Stimulated activated CD4-positive, alpha-beta T cell treated with anti-CD3 and anti-CD28 coated beads, TNF-alpha, amount 100 ng/mL, for 1 hour (primary cell): ENCODE measurements around the gene KCNT2.
"Not testable (repeated sequence)": the region's sequence is repeated elsewhere in the genome, so short reads cannot be mapped to it uniquely, and the experiment has no call there.

Source experiments
- DNase-seq, 3 donors: peaks; one replicate each; pipeline ENCODE4 v3.0.0-alpha.2; 2020; ENCODE audit warnings: low read depth in 3 of 3, low spot score in 1 of 3

The KCNT2 gene

GRCh38 chr1:196516373-196516772, 91.9 kb downstream of the KCNT2 start:
- no peak for DNase-seq

DNA sequence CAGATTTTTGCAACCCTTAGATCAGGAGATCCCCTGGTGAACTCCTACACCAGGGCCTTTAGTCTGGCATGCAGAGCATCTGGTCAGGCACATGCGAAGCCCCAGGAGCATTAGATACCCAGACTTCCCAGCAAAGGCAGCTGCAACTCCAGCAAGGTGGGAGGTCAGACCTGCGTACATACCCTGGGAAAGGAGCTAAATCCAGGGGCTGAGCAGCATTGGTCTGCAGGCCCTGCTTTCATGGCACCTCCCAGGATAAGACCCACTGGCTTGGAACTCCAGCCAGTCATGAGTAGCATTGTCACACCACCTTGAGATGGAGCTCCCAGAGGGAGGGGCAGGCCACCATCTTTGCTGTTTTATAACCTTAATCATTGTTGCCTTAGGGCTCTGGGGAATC, 92.3 kb downstream of the KCNT2 start:
- DNase-seq: no peak

DNA sequence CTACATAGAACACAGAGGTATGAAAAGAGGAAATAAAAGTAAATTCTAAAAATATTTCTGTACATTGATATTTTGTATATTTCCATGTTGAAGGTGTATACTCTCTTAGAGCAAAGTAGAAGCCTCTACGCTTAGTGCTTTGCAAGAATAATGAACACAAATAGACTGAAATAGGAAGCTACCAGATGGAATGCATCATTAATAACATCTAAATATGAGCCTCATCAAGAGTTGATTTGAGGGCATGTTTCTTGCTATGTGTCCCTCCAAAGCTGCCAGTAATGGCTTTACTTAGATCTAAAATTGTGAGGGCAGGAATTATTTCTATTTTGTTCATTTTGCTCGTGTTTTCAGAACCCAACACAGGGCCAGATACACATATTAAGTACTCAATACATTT, 94.4 kb downstream of the KCNT2 start:
- no peak for DNase-seq

DNA sequence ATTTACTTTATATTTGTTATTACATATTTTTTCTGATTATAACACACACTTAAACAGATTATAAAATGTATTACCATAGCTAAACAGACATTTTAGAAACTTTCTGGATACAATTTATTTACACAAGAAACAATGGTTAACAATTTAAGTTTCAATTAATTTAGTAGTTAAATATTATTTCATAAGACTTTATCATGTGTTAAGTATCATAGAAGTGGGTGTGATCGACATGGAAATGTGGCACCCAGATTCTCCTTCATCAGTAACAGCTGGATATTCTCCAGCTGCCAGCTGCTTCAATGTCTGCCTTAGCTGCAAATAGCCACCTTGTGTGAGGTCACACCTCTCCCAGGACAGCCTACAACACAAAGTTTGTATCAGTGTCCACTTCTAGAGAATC, 97.8 kb downstream of the KCNT2 start:
- DNase-seq: no peak

DNA sequence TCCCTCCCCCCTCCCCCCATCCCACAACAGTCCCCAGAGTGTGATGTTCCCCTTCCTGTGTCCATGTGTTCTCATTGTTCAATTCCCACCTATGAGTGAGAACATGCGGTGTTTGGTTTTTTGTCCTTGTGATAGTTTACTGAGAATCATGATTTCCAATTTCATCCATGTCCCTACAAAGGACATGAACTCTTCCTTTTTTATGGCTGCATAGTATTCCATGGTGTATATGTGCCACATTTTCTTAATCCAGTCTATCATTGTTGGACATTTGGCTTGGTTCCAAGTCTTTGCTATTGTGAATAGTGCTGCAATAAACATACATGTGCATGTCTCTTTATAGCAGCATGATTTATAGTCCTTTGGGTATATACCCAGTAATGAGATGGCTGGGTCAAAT, 104.0 kb downstream of the KCNT2 start:
- not testable (repeated sequence) for DNase-seq

DNA sequence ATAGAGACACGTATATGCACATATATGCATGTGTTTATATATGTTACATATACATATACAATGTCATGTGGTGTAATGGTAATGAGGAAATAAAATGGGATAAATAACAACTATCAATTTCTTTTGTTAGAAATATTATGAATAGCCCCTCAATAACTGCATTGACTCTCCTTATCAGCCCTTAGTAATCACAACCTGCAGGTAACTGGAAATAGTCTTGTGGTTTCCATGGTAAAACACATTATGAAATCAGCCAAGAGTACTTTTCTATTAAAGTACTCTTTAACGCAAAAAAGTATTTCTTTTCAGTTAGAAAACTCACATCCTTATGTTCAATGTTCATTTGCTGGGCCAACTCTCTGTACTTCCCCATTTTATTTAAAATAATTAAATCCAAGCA, 105.8 kb downstream of the KCNT2 start:
- DNase-seq: no peak

- no peak for DNase-seq
These were observed 106.3 kb downstream of the KCNT2 start for GRCh38 chr1:196501760-196502428.

GRCh38 chr1:196497817-196498216, 110.4 kb downstream of the KCNT2 start:
- no peak for DNase-seq

DNA sequence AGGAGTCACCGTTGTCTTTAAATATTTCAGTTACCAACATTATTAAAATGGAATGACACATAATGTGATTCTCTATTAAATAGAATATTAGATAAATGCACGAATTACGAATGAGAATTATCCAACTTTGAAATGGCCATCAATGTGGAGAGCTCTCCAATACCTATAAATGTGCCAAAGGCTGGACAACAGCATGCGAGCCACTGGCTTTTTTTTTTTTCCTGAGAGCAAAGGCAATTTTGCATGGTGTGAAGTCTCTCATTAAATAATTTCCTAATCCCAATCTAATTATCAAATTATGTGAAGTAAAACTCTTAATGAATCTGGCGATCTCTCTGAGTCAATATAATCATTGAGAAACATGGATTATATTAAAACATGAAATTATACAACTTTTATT, 113.5 kb downstream of the KCNT2 start:
- DNase-seq: no peak

DNA sequence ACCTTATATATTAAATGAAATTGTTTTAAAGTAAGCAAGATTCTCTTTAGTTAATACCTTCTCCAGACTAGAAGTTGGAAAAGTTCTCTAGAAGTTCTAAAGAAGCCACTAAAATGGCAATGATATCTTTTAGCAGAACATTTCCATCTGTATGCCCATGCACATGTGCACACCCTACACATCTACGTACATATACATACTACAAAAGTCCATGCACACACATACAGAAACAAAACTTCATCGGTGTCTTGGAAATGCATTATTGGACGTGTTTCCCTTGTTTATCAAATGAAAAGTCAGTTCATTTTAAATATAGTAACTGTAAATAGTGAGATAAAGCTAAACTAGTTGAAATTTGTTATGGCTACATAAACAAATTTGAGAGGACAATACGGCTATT, 114.4 kb downstream of the KCNT2 start:
- DNase-seq: no peak

- DNase-seq: no peak
These were observed 119.7 kb downstream of the KCNT2 start for GRCh38 chr1:196488579-196488978.

DNA sequence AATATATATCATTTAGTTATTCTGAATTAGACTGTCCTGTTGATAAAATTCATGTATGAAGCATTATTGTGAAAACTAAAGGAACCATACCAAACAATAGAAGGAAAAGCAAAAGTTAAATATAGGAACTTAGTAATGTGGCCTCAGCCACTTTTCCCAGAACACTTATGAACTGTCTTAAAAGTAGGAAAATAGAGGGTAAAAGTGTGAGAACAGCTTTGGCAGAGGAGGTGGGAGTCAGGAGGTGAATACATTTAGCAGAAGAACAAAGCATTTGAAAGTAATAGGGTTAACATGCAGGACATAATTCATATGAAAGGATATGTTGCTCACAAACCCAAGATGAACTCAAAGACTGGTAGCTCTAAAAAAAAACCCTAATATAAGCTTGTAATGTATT, 121.9 kb downstream of the KCNT2 start:
- DNase-seq: no peak

DNA sequence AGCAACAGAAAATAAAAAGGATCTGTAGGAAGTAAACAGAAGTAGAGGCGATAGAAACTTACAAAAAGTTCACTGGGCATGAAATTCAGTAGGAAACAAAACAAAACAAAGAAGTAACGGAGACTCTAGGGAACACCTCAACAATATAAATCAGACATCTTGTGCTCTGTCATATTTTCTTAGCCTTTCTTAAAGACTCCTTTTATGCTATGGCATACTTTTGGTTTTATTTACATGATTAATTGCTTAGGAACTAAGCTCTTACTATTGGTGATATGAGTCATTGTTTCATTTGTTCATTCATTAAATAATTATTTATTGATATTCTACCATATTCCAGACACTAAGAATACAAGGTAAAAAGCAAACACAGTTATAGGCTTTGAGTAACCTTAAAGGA, 126.6 kb downstream of the KCNT2 start:
- DNase-seq: no peak

DNA sequence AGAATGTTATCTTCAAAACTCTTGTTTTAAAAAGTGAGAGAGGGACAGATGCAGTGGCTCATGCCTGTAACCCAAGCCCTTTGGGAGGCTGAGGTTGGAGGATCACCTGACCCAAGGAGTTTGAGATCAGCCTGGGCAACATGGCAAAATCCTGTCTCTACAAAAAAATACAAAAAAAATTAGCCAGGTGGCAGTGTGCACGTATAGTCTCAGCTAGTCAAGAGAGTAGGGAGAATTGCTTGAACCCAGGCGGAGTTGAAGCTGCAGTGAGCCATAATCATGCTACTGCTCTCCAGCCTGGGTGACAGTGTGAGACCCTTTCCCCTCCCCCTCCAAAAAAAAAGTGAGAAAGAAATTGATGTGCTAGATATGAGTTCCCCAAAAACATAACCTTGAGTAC, 131.0 kb downstream of the KCNT2 start:
- no peak for DNase-seq

DNA sequence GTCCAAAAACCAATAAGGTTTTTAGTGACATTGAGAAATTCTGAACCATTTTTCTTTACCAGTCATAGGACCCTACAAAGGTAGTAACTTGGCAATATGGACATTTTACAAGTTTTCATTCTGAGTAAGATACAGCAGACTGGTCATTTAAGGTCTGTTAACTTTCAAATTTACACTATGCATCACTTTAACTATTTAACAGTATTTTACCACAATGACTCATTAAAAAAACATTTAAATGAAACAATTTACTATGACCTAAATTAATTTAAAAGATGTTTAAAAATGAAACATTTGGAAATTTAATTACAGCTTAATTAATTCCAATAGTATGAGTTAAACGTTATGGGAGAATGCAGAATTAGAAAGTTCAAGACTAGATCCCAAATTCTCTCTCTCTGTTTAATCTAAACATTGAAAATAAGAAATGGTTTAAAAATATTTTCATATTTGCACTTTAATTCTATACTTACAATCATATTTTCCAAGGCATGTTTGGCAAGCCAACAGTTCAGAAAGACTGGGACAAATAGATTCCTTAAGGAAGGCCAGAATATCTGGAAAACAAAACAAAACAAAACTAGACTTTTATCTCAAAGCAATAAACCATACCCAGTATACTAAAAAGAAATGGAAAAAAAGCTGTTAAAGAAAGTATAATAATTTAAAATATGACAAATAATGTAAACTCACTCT, 140.9 kb downstream of the KCNT2 start:
- no peak for DNase-seq

- DNase-seq: no peak
These were observed 141.6 kb downstream of the KCNT2 start for GRCh38 chr1:196466654-196467053.

DNA sequence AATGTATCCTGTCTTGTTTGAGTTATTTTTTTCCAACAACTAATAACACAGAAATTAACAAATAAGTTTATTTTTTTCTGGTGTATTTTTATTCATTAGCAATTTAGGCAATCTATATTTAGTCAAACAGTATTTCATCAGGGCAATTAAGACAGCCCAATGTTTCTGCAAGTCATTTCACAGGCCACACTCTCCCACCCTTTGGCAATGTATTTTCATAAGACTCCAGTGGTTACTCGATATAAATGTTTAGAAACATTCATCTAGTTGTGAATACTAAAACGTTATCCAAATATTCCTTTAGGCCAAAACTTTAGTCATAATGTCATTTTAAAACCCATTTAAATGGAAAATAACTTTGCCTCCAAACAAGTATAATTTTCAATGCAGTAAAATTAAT, 142.1 kb downstream of the KCNT2 start:
- DNase-seq: no peak

DNA sequence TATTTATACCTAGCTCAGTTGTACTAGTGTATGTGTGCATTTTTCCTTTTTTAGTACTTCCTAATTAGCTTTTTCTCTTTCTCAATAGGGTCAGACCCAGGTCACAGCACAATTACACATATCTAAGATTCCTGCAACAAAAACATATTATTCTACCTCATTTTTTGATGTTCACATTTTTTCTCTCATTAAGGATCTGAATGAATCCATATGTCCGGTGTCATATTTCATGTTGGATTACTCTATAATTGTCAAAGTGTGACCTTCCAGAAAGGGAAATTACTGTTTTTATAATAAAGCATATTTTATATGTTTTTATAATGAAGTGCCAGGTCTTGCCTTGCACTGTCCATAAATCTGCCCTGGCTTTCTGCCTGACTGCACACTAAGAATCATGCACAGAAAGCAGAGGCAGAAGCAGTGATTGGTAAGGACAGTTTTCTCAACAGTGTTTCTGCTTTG, 143.7 kb downstream of the KCNT2 start:
- DNase-seq: no peak

GRCh38 chr1:196462086-196462485, 146.2 kb downstream of the KCNT2 start:
- DNase-seq: no peak

GRCh38 chr1:196461521-196461920, 146.7 kb downstream of the KCNT2 start:
- no peak for DNase-seq

GRCh38 chr1:196459383-196459782, 148.9 kb downstream of the KCNT2 start:
- DNase-seq: no peak

- DNase-seq: no peak
These were observed 153.4 kb downstream of the KCNT2 start for GRCh38 chr1:196454792-196455191.

DNA sequence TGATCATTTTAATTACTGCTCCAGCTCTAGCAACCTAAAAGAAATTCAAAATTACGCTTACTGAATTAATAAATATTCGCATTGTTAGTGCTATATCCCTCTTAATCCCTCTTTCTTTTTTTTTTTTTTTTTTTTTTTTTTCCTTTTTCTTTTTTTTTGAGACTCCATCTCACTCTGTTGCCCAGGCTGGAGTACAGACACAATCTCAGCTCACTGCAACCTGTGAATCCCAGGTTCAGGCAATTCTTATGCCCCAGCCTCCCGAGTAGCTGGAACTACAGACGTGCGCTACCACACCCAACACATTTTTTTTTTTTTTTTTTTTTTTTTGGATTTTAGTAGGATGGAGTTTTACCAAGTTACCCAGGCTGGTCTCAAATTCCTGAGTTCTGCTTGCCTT, 157.1 kb downstream of the KCNT2 start:
- no peak for DNase-seq
